K562 (cell line): ENCODE results near the gene ATP5F1D. TPM values are rescaled to one million over a fixed set of nuclear protein-coding genes. Genes with fewer than 3 reads are reported as not detected.

Source experiments
- BRD9 ChIP-seq: fragments of 450-650 bp; IDR thresholded peaks from 2 replicates; pipeline ENCODE4 v1.6.1; 2018; ENCODE audit warnings: low read depth; ENCODE audit not compliant: partially characterized antibody
- DIDO1 ChIP-seq: fragments of 450-650 bp; IDR thresholded peaks from 2 replicates; pipeline ENCODE4 v1.6.1; 2016; ENCODE audit warnings: low read depth, missing biosample characterization, missing genetic modification characterization
- KLF1 ChIP-seq: fragments of 450-650 bp; IDR thresholded peaks from 2 replicates; pipeline ENCODE4 v1.6.1; 2016; ENCODE audit warnings: missing genetic modification characterization, missing compliant biosample characterization
- MBD2 ChIP-seq: sonication (generic); IDR thresholded peaks from 2 replicates; pipeline ENCODE4 v1.6.1; 2016; ENCODE audit warnings: low read depth, borderline replicate concordance
- MED1 ChIP-seq: sonication (generic); formaldehyde crosslinking; IDR thresholded peaks from 2 replicates; pipeline ENCODE4 v1.8.1; 2023; ENCODE audit warnings: missing genetic modification reagents, borderline replicate concordance
- MXI1 ChIP-seq: IDR thresholded peaks from 2 replicates; pipeline ENCODE4 v1.6.1; 2011; ENCODE audit warnings: low read depth, mild to moderate bottlenecking, improper control_type of control experiment, low read length
- NR2C2 ChIP-seq, 2 experiments: fragments of 200-800 bp in 1 of 2; sonication (Bioruptor generic) in 1 of 2; sonication (generic) in 1 of 2; formaldehyde crosslinking in 1 of 2; IDR thresholded peaks; 2 replicates each; pipeline versions ENCODE4 v1.6.1 to v1.8.0; 2016 to 2022; ENCODE audit warnings: mild to moderate bottlenecking in 1 of 2, missing compliant biosample characterization in 1 of 2, missing genetic modification characterization in 1 of 2, missing genetic modification reagents in 1 of 2
- POLR3G ChIP-seq: IDR thresholded peaks from 2 replicates; pipeline ENCODE4 v1.6.1; 2011; ENCODE audit not compliant: insufficient read length, insufficient replicate concordance; ENCODE audit errors: extremely low read depth
- PREB ChIP-seq: sonication (generic); formaldehyde crosslinking; IDR thresholded peaks from 2 replicates; pipeline ENCODE4 v1.8.1; 2023; ENCODE audit warnings: mild to moderate bottlenecking, missing genetic modification reagents
- SREBF1 ChIP-seq: fragments of 150-350 bp; IDR thresholded peaks from 2 replicates; pipeline ENCODE4 v1.6.1; 2014; ENCODE audit warnings: antibody characterized with exemption, low read depth, low read length, borderline replicate concordance
- STAT5A ChIP-seq: IDR thresholded peaks from 2 replicates; pipeline ENCODE4 v1.6.1; 2012; ENCODE audit warnings: low read length, inconsistent platforms, borderline replicate concordance
- SUPT5H ChIP-seq: fragments of 450-650 bp; IDR thresholded peaks from 2 replicates; pipeline ENCODE4 v1.6.1; 2016
- TARDBP ChIP-seq: fragments of 450-650 bp; IDR thresholded peaks from 2 replicates; pipeline ENCODE4 v1.6.1; 2016
- TBP ChIP-seq: optimal IDR thresholded peaks from 2 replicates; pipeline ENCODE3; 2011; ENCODE audit warnings: low read depth, low read length, improper control_type of control experiment
- TEAD2 ChIP-seq: fragments of 450-650 bp; IDR thresholded peaks from 2 replicates; pipeline ENCODE4 v1.6.1; 2016; ENCODE audit warnings: missing genetic modification characterization, control low read depth, missing compliant biosample characterization
- TFAP4 ChIP-seq: sonication (generic); formaldehyde crosslinking; IDR thresholded peaks from 2 replicates; pipeline ENCODE4 v1.8.0; 2022; ENCODE audit warnings: missing genetic modification reagents, mild to moderate bottlenecking, moderate library complexity, borderline replicate concordance
- THRAP3 ChIP-seq: fragments of 450-650 bp; IDR thresholded peaks from 2 replicates; pipeline ENCODE4 v1.6.1; 2016; ENCODE audit warnings: mild to moderate bottlenecking, inconsistent platforms, borderline replicate concordance
- TOE1 ChIP-seq, 2 experiments: fragments of 450-650 bp in 1 of 2; sonication (generic) in 1 of 2; formaldehyde crosslinking in 1 of 2; IDR thresholded peaks; 2 replicates each; pipeline versions ENCODE4 v1.7.1 to v1.8.0; 2016 to 2022; ENCODE audit warnings: borderline replicate concordance in 2 of 2, mild to moderate bottlenecking in 2 of 2, antibody characterized with exemption in 1 of 2, inconsistent platforms in 1 of 2, low read depth in 1 of 2, missing genetic modification reagents in 1 of 2, moderate library complexity in 1 of 2
- TRIM28 ChIP-seq: fragments of 450-650 bp; IDR thresholded peaks from 2 replicates; pipeline ENCODE4 v1.6.1; 2017
- ZNF239 ChIP-seq: fragments of 250-450 bp; sonication (Bioruptor Pico); IDR thresholded peaks from 2 replicates; pipeline ENCODE4 v1.4.0; 2020; ENCODE audit warnings: mild to moderate bottlenecking
- ZNF280B ChIP-seq: fragments of 250-450 bp; sonication (Bioruptor Pico); IDR thresholded peaks from 2 replicates; pipeline ENCODE4 v1.5.1; 2021; ENCODE audit warnings: mild to moderate bottlenecking
- polyA plus RNA-seq, 8 experiments: library from polyadenylated mRNA; depleted of rRNA in 4 of 8; stranded (reverse) in 5 of 8; unstranded in 3 of 8; fragments of >200 nt; fragmentation: Nextera tagmentation in 2 of 8; fragmentation: Illumina TruSeq in 1 of 8; extraction: Ambion mirVana in 2 of 8; extraction: Trizol in 1 of 8; gene quantifications; 2 replicates each; pipeline versions ENCODE4 v1.2.1 to v1.2.3, GENCODE V29; 2011 to 2014; ENCODE audit warnings: inconsistent platforms in 1 of 8, missing spikeins in 1 of 8
- total RNA-seq, 7 experiments: library from RNA; depleted of rRNA in 6 of 7; stranded (reverse); fragments of >200 nt in 6 of 7; fragmentation: Illumina TruSeq in 2 of 7; extraction: Trizol in 2 of 7; gene quantifications; 2 replicates each; pipeline versions ENCODE4 v1.2.1 to v1.2.3, GENCODE V29; 2011 to 2021; ENCODE audit warnings: low replicate concordance in 1 of 7

The ATP5F1D gene
- total and polyA plus RNA-seq, 9 of the 15 experiments (the other 6 are each of a cell fraction or from before 2014, with no cell fraction given): 3.9 to 409 (median 36.8) TPM

GRCh38 chr19:1274081-1274851 lies 32.7 kb downstream of the ATP5F1D start (continued):
- TF ChIP-seq MBD2: peak; percentile 44
- no peak for TF ChIP-seq BRD9
- no peak for TF ChIP-seq SREBF1
- TF ChIP-seq TBP: peak; percentile 33
- TF ChIP-seq NR2C2 (CRISPR knock-in tag; IDR thresholded peaks at IDR 0.05): no peak
- no peak; the same call in 1 of the 2 replicates for TF ChIP-seq NR2C2 (tag; IDR thresholded peaks at IDR 0.05)
- no peak for TF ChIP-seq POLR3G
- TF ChIP-seq SUPT5H: 0 out of 2 replicates have a peak, but pooled peaks have one; percentile 9
- TF ChIP-seq TEAD2 (tag): no peak
- no peak for TF ChIP-seq STAT5A
- TF ChIP-seq ZNF280B (CRISPR knock-in tag): no peak
- TF ChIP-seq THRAP3: no peak
- peak; percentile 78 for TF ChIP-seq TFAP4 (CRISPR knock-in tag)
- no peak for TF ChIP-seq MED1 (CRISPR knock-in tag)
- no peak for TF ChIP-seq MXI1
- no peak for TF ChIP-seq TOE1 (IDR thresholded peaks at IDR 0.05; ENCODE audit: borderline replicate concordance)
- no peak for TF ChIP-seq TOE1 (CRISPR knock-in tag; IDR thresholded peaks at IDR 0.05; ENCODE audit: borderline replicate concordance, low read depth)
- no peak for TF ChIP-seq KLF1 (tag)
- TF ChIP-seq TARDBP: no peak
- TF ChIP-seq PREB (CRISPR knock-in tag): no peak
- TF ChIP-seq DIDO1: no peak
- no peak for TF ChIP-seq ZNF239 (CRISPR knock-in tag)
- TF ChIP-seq TRIM28: no peak
